K562 (cell line): ENCODE results near the gene CHN1. TPM values are rescaled to one million over a fixed set of nuclear protein-coding genes. Genes with fewer than 3 reads are reported as not detected.

Source experiments
- ATAC-seq: fragments of 200-7000 bp; cut with Tn5 transposase; 3 replicates; pipeline ENCODE4 v1.9.1; 2020; ENCODE audit warnings: moderate library complexity
- BruUV-seq: library from RNA; stranded (reverse); fragments of 400-500 nt; replicated peaks from 2 replicates; lab custom pipeline; 2021; lab: Mats Ljungman, UMichigan
- CTCF ChIA-PET: fragments of 300-600 bp; formaldehyde crosslinking; extraction: SDS; loops from one replicate; lab custom pipeline; 2021; ENCODE audit warnings: low intra/inter-chr PET ratio; lab: Yijun Ruan, JAX
- POLR2A ChIA-PET: fragments of 300-600, 350-650 bp; sonication (Branson Sonifier 250); formaldehyde crosslinking; extraction: SDS; loops from one replicate; lab custom pipeline; 2021; ENCODE audit warnings: antibody characterized with exemption, inconsistent platforms; lab: Yijun Ruan, JAX
- DNase-seq, 4 experiments: peaks; one replicate each; pipeline versions ENCODE4 v3.0.0 to v3.0.0-alpha.2; 2011 to 2018; ENCODE audit warnings: low spot score in 3 of 4, mixed read lengths in 3 of 4; ENCODE audit errors: extremely low read depth in 1 of 4
- FAIRE-seq: peaks from 2 replicates; lab custom pipeline; 2011; peaks lifted over from hg19 to GRCh38; lab: Jason Lieb, UNC
- H2AFZ ChIP-seq: 2 replicates; pipeline ENCODE4 v1.6.0; 2011; ENCODE audit warnings: low read depth, low read length, control low read depth, inconsistent platforms
- H3K27ac ChIP-seq: fragments of 200-600 bp; 3 replicates; pipeline ENCODE4 v1.8.0; 2011; ENCODE audit warnings: low read depth, mild to moderate bottlenecking, control low read depth, inconsistent platforms, low read length, moderate library complexity, mixed read lengths; ENCODE audit errors: extremely low read depth
- H3K27me3 ChIP-seq, 2 experiments: fragments of 300-600 bp in 1 of 2; 2 replicates in 1 of 2; 3 replicates in 1 of 2; pipeline versions ENCODE4 v1.6.0 to v1.8.0; 2011; ENCODE audit warnings: inconsistent platforms in 2 of 2, low read length in 2 of 2, mild to moderate bottlenecking in 1 of 2, mixed read lengths in 1 of 2, moderate library complexity in 1 of 2; ENCODE audit not compliant: control insufficient read depth in 2 of 2, insufficient read depth in 2 of 2
- H3K36me3 ChIP-seq: fragments of 300-600 bp; 3 replicates; pipeline ENCODE4 v1.8.0; 2011; ENCODE audit warnings: mild to moderate bottlenecking, low read length, inconsistent platforms; ENCODE audit not compliant: control insufficient read depth, insufficient read depth
- H3K4me1 ChIP-seq, 2 experiments: fragments of 200-600 bp in 1 of 2; replicated peaks in 1 of 2; 2 replicates in 1 of 2; 3 replicates in 1 of 2; pipeline versions ENCODE4 v1.5.1 to v1.8.0; 2011; ENCODE audit warnings: inconsistent platforms in 2 of 2, low read length in 2 of 2, mild to moderate bottlenecking in 1 of 2, mixed read lengths in 1 of 2, moderate library complexity in 1 of 2; ENCODE audit not compliant: control insufficient read depth in 2 of 2, insufficient read depth in 2 of 2
- H3K4me2 ChIP-seq: 2 replicates; pipeline ENCODE4 v1.6.1; 2011; ENCODE audit warnings: low read length, control low read depth, inconsistent platforms, mixed read lengths; ENCODE audit not compliant: insufficient read depth
- H3K4me3 ChIP-seq: fragments of 200-600 bp; sonication (generic), shearing (Covaris generic); 2 replicates; pipeline ENCODE4 v1.5.1; 2016; ENCODE audit warnings: control low read depth, inconsistent platforms
- H3K79me2 ChIP-seq: fragments of 200-600 bp; 3 replicates; pipeline ENCODE4 v1.8.0; 2011; ENCODE audit warnings: low read length, inconsistent platforms; ENCODE audit not compliant: control insufficient read depth, insufficient read depth
- H3K9ac ChIP-seq, 2 experiments: 2 replicates each; pipeline versions ENCODE4 v1.6.0 to v1.6.1; 2011; ENCODE audit warnings: low read depth in 2 of 2, low read length in 2 of 2, control low read depth in 1 of 2, inconsistent platforms in 1 of 2, mild to moderate bottlenecking in 1 of 2, mixed read lengths in 1 of 2; ENCODE audit not compliant: insufficient read depth in 1 of 2
- H3K9me1 ChIP-seq: one replicate; pipeline ENCODE4 v1.6.0; 2011; ENCODE audit warnings: inconsistent platforms, mild to moderate bottlenecking, low read length, moderate library complexity; ENCODE audit not compliant: control insufficient read depth, insufficient read depth
- H3K9me3 ChIP-seq: replicated peaks from 2 replicates; pipeline ENCODE4 v1.5.1; 2011; ENCODE audit warnings: low read depth, low read length, inconsistent platforms; ENCODE audit not compliant: control insufficient read depth, insufficient read depth
- H4K20me1 ChIP-seq: replicated peaks from 2 replicates; pipeline ENCODE4 v1.6.1; 2011; ENCODE audit warnings: low read length, inconsistent platforms, mixed read lengths; ENCODE audit not compliant: control insufficient read depth, insufficient read depth
- CTBP1 ChIP-seq: fragments of 450-650 bp; IDR thresholded peaks from 2 replicates; pipeline ENCODE4 v1.6.1; 2016; ENCODE audit warnings: borderline replicate concordance
- KAT2B ChIP-seq: IDR thresholded peaks from one replicate; pipeline ENCODE4 v1.6.1; 2012; ENCODE audit warnings: low read depth, mild to moderate bottlenecking, control low read depth, inconsistent platforms, low read length, moderate library complexity
- PCBP1 ChIP-seq: fragments of 200-400 bp; formaldehyde crosslinking; IDR thresholded peaks from 2 replicates; pipeline ENCODE4 v1.6.1; 2018; ENCODE audit warnings: mild to moderate bottlenecking, low read depth, low read length; ENCODE audit not compliant: poor library complexity, severe bottlenecking
- WGBS: fragments of 100-300 bp; shearing (Covaris generic); methylation state at CpG from one replicate; pipeline ENCODE4 v1.1.6; 2016; ENCODE audit warnings: low coverage, mixed read lengths; ENCODE audit not compliant: insufficient coverage; ENCODE audit errors: missing lambda C conversion rate; 5-methylcytosine and 5-hydroxymethylcytosine counted together
- in situ Hi-C: fragments of 300-500 bp; cut with MboI; formaldehyde crosslinking; loops from 4 replicates; pipeline ENCODE4 v1.15.0; 2018; ENCODE audit warnings: inconsistent platforms, mixed read lengths
- intact Hi-C: fragments of 100-400 bp; cut with micrococcal nuclease; formaldehyde crosslinking; loops from 2 replicates; pipeline ENCODE4 v1.14.2; 2022
- polyA plus RNA-seq, 8 experiments: library from polyadenylated mRNA; depleted of rRNA in 4 of 8; stranded (reverse) in 5 of 8; unstranded in 3 of 8; fragments of >200 nt; fragmentation: Nextera tagmentation in 2 of 8; fragmentation: Illumina TruSeq in 1 of 8; extraction: Ambion mirVana in 2 of 8; extraction: Trizol in 1 of 8; gene quantifications; 2 replicates each; pipeline versions ENCODE4 v1.2.1 to v1.2.3, GENCODE V29; 2011 to 2014; ENCODE audit warnings: inconsistent platforms in 1 of 8, missing spikeins in 1 of 8
- total RNA-seq, 7 experiments: library from RNA; depleted of rRNA in 6 of 7; stranded (reverse); fragments of >200 nt in 6 of 7; fragmentation: Illumina TruSeq in 2 of 7; extraction: Trizol in 2 of 7; gene quantifications; 2 replicates each; pipeline versions ENCODE4 v1.2.1 to v1.2.3, GENCODE V29; 2011 to 2021; ENCODE audit warnings: low replicate concordance in 1 of 7
- TF ChIP-seq, protein P1 (sequence below): conservative IDR thresholded peaks from 2 replicates; pipeline ENCODE4 v1.6.1; 2011; ENCODE audit warnings: low read depth, mild to moderate bottlenecking, low read length; ENCODE audit not compliant: control insufficient read depth

The CHN1 gene
- total and polyA plus RNA-seq, 9 of the 15 experiments (the other 6 are each of a cell fraction or from before 2014, with no cell fraction given): 0.17 to 2.0 (median 0.87) TPM

DNA sequence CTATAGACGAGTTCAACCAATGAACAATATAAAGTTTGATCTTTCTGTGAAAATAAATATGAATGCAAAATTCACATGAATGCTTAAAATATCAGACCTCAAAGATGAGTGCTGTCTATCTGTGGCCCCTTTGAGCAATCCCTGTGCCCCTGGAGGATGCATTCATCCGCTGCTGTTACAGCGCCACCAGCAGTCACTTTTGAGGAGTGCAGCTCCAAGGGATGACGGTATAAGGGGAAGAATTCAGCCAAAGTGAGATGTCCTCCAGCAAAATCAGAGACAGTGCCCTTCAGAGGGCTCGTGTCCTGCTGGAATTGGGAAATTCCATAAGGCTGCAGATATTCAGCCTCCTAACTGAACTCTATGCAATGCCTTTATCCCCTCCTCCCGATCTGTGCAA, 229.0 kb downstream of the CHN1 start (continued):
- TF ChIP-seq, protein P1, sequence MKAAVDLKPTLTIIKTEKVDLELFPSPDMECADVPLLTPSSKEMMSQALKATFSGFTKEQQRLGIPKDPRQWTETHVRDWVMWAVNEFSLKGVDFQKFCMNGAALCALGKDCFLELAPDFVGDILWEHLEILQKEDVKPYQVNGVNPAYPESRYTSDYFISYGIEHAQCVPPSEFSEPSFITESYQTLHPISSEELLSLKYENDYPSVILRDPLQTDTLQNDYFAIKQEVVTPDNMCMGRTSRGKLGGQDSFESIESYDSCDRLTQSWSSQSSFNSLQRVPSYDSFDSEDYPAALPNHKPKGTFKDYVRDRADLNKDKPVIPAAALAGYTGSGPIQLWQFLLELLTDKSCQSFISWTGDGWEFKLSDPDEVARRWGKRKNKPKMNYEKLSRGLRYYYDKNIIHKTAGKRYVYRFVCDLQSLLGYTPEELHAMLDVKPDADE: no peak
- TF ChIP-seq, all 486 proteins: peak for 2

DNA sequence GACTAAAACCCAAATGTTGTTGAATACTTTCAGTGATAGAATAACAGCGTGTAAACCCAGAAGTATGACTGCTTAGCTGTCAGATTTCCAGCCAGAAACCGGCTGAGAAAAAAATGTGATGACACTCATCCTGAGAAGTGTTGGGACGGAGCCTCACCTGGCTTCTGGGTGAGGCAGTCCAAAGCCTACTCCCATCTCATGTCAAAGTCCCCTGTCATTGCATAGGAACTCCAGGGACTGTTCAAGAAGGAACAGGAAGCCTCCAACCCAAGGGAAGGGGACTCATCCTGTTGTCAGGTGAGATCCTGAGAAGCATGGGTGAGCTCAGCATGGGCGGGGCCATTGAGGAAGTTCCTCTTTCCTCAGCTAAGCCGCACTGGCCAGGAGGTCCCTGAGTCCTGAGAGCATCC, 229.6 kb downstream of the CHN1 start:
- no peak for TF ChIP-seq KAT2B
- peak; percentile 64; the same call in 1 of the 2 replicates for TF ChIP-seq CTBP1
- no peak for TF ChIP-seq PCBP1
- CTCF ChIA-PET: no interaction called here
- peak in 1 of 4 experiments; percentile 10 for DNase-seq
- H4K20me1 ChIP-seq: 0 out of 2 replicates have a peak, but pooled peaks cover 7% of the 10 kb centered on the region
- H3K27me3 ChIP-seq: peaks cover 6 to 29% of the 10 kb centered on the region in 2 experiments; a peak in 4 of 5 replicates
- no peaks in the 10 kb centered on the region for H3K36me3 ChIP-seq
- POLR2A ChIA-PET: interaction anchor here (0.8 to 1.0 kb wide), 2 partner anchors 17 to 66 kb away, joined by 3 to 5 read pairs; no protein-coding TSS in a partner anchor
- no peak overlapping the region for H3K4me3 ChIP-seq
- H3K4me1 ChIP-seq: no peaks in the 10 kb centered on the region
- H2AFZ ChIP-seq: no peak overlapping the region
- no peaks in the 10 kb centered on the region for H3K9me1 ChIP-seq
- no peaks in the 10 kb centered on the region for H3K79me2 ChIP-seq
- no peaks in the 10 kb centered on the region for H3K9me3 ChIP-seq
- peak; percentile 34; the same call in 2 of the 3 replicates for ATAC-seq
- no peak overlapping the region for H3K9ac ChIP-seq
- no peak overlapping the region for H3K27ac ChIP-seq
- H3K4me2 ChIP-seq: no peak overlapping the region
- in situ Hi-C loops: loop anchor here (10.0 kb wide), 1 partner anchor 209 kb away; no protein-coding TSS in a partner anchor
- no peak for FAIRE-seq
- no TSS peak for BruUV-seq
- intact Hi-C loops: no loop called here
- whole genome bisulfite sequencing: 2% methylated on average over 5 of the region's 5 CpGs
